HG02798 (cell line): ENCODE results near the gene PPCDC.
"Not testable (repeated sequence)": the region's sequence is repeated elsewhere in the genome, so short reads cannot be mapped to it uniquely, and the experiment has no call there.

Source experiments
- ATAC-seq: cut with Tn5 transposase; IDR thresholded peaks from one replicate; pipeline ENCODE4 v1.9.1; 2021; ENCODE audit warnings: mild to moderate bottlenecking; ENCODE audit not compliant: unreplicated experiment, poor library complexity

The PPCDC gene

DNA sequence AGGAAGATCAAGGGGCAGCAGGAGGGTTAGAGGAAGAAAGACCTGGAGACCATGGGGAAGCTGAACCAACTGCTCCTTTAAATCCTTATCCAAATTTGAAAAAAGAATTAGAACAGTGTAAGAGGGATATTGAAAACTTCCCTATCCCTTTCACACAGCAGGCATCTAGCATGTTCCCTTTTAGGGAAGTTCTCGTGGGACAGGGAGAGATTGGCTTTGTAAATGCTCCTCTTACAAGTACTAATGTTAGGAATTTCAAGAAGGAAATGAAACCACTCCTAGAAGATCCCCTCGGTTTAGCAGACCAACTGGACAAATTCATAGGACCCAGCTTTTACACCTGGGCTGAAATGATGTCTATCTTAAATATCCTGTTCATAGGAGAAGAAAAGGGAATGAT, 41.5 kb downstream of the PPCDC start:
- no peak for ATAC-seq

DNA sequence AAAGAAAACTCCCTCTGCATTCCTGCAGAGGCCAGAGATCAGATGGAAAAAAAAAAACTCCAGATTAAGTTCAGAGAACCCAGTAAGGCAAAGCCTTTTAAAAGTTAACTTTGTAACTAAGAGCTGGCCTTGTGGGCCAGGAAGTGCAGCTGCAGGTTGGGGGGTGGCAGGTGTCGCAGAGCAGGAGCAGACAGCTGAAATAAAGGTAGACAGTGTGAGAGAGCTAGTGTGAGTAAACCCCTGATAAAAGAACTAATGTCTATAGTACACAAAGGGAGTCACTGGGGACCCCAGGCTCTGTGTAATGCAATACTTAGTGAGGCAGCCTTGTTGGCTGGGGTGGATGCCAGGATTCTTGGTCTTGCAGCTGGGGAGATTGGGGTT, 42.1 kb downstream of the PPCDC start:
- ATAC-seq = no peak

DNA sequence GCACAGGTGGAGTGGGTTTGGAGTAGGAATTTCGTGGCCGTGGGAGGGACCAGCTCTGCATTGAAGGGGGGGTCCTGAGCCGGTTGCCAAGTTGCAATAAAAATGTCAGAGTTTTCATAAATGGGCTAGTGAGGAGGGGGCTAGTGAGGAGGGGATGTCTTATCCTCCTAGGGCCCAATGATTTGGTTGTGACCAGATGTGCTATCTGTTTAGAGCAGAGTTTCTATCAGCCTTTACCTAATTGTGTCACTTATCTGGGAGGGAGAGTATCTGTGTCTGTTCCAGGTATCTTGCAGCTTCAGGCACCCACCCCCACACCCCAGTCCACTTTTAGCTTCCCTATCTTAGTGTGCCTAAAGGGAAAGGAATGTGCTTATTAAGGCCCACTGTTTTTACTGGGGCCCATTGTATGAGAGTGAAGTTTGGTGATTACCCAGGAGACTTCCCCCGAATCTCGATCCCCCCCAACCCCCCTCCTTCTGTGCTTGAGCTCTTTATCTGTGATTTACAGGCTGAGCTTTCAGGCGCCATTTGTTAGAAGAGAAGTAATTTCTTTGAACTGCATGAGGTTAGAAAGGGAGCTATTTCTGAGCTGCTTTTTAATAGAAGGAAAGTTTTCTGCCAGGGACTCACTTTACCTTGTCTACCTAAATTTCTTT, 42.6 kb downstream of the PPCDC start:
- ATAC-seq = no peak

DNA sequence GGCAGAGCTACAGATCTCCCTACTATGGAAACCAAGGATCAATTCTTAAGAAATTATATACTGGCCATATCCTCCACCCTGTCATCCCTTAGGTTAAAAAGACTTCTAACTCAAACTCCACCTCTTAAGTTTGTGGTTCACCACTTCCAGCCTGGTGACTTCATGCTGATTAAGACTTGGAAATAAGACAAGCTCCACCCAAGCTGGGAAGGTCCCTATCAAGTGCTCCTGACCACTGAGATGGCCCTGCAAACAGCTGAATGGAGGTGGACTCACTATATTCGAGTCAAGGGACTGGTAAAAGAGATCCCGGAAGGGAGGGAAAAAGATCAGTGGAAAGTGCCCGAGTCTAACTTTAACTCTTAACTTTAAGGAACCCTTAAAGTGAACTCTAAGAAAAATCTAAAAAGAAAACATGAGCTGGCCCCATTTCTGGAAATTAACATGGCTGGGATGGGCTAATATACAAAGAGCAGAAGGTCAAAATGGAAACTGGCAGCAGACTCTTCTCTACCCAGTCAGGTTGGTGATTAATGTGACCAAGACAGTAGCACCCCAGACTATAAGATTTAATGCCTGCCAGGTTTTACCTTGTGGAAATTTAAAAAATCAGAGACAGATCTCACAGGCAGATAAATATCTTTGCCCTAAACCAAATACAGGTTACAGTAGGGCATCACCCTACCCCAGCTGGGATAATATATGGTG, 43.9 kb downstream of the PPCDC start:
- ATAC-seq = no peak

DNA sequence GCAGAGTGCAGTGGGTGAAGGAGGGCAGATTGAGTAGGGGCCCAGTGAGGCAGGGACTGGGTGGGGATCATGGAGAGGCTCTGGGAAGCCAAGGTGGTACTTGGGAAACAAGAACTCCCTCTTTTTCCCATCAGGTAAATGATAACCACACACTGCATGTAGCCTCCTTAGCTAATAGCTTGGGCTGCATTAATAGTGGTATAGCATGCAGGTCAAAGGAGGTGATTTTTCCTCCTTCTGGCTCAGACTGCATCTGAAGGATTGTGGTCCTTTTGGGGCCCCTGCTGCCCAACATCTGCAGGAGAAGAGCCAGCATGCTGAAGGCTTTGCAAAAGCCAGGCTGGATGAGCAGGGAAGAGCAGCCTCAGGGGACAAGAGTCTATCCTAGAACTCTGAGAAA, 45.4 kb downstream of the PPCDC start:
- ATAC-seq = no peak

DNA sequence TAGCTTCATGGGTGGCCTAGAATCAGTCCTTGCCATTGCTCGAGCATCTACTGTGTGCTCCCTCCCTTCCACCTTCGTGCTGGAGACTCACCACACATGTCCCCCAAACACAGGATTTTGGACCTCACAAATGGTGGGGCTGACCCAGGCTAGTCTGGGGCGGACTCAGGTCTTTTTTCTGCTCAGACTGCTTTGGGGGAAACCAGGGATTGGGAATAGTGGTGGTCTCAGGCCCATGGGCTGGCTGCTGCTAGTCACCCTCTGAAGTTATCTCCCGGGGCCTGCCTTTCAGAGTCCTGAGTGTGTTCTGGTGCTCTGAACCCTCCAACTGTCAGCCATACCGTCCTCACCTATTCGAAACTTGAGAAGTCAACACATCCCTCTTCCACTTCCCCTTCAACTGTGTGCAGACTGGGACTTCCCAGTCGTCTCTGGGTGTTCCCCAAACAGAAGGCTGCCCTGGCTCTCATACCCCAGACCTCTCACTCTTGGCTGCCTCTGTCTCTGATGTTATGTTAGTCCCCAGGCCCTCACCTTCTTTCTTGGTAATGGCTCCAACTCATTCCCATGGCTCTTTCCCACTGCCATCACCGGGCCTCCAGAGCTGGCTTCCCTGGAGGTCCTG, 46.0 kb downstream of the PPCDC start:
- peak; percentile 88 for ATAC-seq

DNA sequence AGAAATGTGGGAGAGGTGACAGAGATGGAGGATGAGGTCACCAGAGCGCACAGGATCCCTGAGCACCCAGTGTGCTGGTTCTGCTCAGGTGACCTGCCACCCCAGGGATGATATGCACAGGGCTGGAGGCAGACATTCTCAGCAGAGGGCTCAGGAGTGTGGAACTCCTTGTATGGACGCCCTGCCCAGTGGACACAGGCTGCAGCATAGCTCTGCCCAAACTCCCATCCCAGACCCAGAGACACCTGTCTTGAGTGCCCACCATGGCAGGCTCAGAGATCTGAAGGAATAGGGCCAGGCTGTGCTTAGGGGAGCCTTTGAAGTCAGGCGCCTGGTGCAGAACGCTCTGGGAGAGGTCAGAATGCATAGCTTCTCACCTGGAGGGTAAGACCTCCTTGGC, 47.3 kb downstream of the PPCDC start:
- no peak for ATAC-seq

DNA sequence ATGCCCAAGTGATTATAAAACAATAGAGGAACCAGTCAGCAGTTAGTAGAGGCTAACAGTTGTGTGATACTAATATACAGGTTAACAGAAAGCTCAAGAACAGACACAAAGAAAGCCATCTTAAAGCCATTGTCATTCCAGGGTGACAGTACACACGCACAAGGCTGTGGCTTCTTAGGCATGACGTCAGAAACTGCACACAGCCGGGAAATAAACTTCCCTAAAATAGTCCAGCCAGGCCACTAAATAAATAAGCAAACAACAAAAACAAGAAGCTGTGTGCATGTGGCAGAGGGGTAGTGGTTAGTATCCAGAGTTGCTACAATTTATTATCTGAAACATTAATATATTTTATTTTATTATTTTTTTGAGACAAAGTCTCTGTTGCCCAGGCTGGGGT, 49.8 kb downstream of the PPCDC start:
- no peak for ATAC-seq

DNA sequence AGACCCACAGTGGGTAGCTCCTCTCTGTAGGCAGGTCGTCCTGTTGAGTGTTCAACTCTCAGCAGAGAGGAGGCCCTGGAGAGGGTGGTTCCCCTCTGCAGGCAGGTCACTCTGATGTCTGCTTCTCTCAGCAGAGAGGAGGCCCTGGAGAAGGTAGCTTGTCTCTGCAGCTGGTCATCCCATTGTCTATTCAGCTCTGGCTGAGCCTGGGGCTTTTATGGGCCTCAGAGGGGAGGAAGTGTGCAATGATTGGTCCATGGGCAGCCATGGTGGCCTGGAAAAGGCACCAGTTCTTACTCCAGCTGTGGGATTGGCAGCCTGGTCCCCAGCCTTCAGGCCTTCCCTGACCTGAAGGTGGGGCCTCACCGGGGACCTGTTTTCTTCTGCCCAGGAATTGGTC, 52.9 kb downstream of the PPCDC start:
- ATAC-seq = no peak

DNA sequence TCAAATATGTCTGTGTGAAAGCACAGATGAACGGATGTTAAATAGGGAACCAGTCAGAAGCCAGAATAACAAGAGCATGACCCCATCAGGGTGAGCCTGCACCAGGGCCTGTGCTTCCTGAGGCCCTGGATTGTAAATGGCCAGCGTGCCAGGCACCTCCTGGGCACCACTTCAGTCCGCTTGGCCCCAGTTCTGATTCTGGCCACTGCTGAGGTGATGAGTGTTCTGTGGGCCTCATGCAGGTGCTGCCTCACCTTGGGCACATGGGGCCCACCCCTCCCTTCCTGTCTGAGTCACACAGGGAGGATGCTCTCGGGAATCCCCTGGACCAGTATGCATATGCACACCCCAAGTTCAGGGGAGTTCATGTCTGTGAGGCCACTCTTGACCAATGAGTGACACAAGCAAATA, 54.2 kb downstream of the PPCDC start:
- ATAC-seq = not testable (repeated sequence)

DNA sequence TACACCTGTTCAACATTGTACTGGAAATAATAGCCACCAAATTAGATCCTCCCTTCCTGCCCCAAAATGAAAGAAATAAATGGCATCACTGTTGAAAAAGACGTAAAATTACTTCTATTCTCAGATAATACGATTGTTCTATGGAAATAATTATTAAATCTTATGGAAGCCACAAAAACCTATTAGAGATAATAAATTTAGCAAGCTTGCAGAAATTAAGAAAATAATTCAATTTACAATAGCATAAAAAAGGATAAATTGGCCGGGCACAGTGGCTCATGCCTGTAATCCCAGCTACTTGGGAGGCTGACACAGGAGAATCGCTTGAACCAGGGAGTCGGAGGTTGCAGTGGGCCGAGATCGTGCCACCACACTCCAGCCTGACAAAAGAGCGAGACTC, 57.8 kb downstream of the PPCDC start:
- ATAC-seq = no peak

DNA sequence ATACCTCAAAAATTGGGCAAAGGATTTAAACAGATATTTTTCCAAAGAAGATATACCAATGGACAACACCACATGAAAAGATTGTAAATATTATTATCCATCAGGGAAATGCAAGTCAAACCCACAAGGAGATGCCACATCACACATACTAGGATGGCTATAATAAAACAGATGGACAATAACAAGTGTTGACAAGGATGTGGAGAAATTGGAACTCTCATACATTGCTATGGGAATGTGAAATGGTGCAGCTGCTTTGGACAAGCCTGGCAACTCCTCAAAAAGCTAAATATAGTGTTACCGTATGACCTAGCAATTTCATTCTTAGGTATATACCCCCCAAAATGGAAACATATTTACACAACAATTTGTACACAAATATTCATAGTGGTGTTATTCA, 59.3 kb downstream of the PPCDC start:
- ATAC-seq = no peak

DNA sequence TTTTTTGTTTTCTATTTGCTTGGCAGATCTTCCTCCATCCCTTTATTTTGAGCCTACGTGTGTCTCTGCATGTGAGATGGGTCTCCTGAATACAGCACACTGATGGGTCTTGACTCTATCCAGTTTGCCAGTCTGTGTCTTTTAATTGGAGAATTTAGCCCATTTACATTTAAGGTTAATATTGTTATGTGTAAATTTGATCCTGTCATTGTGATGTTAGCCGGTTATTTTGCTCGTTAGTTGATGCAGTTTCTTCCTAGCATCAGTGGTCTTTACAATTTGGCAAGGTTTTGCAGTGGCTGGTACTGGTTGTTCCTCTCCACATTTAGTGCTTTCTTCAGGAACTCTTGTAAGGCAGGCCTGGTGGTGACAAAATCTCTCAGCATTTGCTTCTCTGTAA, 62.3 kb downstream of the PPCDC start:
- ATAC-seq = not testable (repeated sequence)

DNA sequence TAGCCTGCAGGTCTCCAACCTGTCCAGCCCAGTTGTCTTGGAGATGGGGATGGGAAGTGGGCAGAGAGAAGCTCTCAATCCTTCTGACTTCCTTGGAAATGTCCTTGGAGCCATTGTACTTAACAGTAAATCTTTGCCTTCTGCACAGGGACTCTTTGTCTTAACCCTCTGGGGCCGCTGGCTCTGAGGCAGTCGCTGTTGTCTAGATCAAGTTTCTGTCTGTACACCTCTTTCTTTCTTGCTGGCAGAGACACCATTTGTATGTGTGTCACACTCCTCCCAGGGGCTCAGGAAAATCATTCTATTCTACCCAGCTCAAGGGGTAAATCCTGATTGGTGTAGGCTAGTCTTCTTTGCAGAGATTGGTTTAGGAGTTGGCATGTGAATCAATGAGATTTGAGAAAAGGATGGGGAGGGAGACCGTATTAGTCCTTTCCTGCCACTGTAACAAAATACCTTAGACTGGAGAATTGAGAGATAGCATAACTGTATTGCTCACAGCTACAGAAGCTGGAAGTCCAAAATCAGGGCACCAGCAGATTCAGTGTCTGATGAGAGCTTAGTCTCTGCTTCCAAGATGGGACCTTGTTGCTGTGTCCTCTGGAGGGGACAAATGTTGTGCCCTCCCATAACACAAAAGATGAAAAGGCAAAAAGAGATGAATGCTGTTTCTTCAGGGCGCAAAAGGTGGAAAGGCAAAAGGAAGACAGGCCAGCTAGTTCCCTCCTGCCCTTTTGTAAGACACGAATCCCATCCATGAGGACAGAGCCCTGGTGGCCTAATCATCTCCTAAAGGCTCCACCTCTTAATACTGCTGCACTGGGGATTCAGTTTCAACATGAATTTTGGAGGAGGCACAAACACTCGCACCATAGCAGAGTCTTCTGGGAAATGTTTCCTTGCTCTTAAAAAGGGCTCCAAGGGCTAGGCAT, 66.3 kb downstream of the PPCDC start:
- no peak for ATAC-seq

DNA sequence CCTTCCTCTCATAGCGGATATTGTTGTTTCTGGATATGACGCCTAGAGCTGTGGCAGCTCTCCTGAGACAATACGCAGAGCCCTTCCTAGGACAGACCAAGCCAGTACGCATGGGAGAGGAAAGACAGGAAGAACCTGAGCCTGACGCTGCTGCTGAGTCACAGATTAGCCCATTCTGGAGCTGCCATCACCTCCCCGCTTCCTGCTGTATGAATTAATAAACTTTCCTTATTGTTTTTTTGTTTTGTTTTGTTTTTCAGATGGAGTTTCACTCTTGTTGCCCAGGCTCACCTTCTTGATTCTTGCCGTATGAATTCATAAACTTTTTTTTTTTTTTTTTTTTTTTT, 67.0 kb downstream of the PPCDC start:
- no peak for ATAC-seq

DNA sequence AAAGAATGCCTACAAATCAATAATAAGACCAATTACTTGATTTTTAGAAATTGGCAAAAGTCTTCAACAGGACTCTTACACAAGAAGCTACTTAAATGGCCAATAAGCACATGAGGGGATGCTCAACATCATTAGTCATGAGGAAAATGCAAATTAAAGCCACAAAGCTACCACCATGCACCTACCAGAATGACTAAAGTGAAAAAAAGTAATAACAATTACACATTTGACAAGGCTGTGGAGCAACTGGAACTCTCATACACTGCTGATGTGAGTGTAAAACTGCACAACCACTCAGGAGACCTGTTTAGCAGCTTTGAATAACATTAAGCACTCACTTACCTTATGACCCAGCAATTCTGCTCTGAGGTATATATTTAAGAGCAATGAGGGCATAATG, 68.4 kb downstream of the PPCDC start:
- ATAC-seq = no peak

DNA sequence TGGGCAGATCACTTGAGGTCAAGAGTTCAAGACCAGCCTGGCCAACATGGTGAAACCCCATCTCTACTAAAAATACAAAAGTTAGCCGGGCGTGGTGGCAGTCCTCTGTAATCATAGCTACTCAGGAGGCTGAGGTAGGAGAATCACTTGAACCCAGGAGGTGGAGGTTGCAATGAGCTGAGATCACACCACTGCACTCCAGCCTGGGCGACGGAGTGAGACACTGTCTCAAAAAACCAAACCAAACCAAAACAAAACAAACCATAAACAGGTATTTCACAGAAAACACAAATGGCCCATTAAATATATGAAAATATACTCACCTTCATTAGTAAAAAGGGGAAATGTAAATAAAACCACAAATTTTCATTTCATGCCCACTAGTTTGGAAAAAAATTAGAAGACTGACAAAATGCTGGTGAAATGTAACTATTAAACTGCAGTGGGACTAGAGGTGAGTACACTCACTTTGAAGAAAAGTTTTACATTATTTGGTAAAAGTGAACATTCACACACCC, 71.6 kb downstream of the PPCDC start:
- ATAC-seq = peak; percentile 33

DNA sequence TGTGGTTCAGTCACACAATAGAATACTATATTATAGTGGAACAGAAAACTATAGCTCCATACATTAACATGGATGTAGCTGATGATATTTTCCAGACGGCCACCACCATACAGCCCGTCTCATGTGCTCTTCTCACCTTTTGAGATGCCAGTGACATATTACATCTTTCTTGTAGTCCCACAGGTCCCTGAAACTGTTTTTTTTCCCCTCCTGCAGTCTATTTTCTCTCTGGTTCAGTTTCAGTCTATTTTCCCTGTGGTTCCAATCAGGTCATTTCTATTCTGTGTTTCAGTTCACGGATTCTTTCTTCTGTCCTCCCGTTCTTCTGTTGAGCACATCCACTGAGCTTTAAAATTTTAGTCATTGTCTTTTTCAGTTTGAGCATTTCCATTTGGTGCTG, 72.2 kb downstream of the PPCDC start:
- peak; percentile 55 for ATAC-seq

DNA sequence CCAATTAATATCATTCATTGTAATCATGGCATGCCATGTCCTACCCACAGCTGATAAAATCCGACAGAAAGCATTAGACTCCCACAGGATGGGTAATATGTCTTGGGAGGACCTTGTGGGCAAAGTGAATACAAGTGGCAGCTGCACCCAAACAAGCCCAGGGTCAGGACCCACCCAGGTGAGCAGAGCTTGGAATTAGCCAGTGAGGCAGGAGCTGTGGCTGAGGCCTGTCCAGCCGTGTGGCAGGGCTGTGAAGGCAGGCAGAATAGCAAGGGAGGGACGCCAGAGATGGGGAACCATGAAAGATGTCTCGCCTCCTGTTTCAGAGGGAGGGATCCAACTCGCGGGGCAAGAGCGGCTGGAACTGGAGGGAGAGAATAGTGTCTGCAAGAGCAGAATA, 74.5 kb downstream of the PPCDC start:
- ATAC-seq = no peak

DNA sequence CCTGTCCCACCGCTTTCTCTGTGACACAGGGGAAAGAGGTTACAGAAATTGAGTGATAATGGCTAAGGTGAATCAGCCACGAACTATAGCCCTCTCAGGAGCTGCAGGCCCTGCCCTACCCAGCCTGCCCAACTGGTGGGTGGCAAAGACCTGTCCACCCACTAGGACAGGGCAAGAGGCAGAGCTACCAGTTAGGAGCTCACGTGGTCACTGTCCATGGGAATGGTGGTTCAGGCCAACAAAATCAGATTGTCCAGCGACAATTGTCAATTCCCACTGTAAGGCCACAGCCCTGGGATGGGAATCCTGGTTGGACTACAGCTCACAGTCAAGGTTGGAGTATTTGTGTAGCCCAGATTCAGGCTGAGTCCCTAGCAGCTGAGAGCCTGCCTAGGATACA, 75.0 kb downstream of the PPCDC start:
- no peak for ATAC-seq
